Left renal pelvis (tissue), 4 donors: Measurements from ENCODE around the gene CALML4. TPM values are rescaled to one million over a fixed set of nuclear protein-coding genes. Genes with fewer than 3 reads are reported as not detected.
"Not testable (repeated sequence)": the region's sequence is repeated elsewhere in the genome, so short reads cannot be mapped to it uniquely, and the experiment has no call there.

Experiments used
- DNase-seq, 4 donors: peaks; one replicate each; pipeline ENCODE4 v3.0.0-alpha.2; 2013; ENCODE audit warnings: low read depth in 4 of 4, low spot score in 3 of 4
- polyA plus RNA-seq, 4 donors: library from polyadenylated mRNA; unstranded; fragments of 120-200 nt; gene quantifications; one replicate each; pipeline ENCODE4 v1.2.1, GENCODE V29; 2013; ENCODE audit not compliant: insufficient read length in 4 of 4

The CALML4 gene
- polyA plus RNA-seq, 4 donors = 12.8 to 40.6 (median 30.3) TPM

- no peak for DNase-seq
These were observed 4.1 kb upstream of the CALML4 start for GRCh38 chr15:68209272-68209671.

GRCh38 chr15:68208636-68209240, 3.6 kb upstream of the CALML4 start:
- DNase-seq = no peak

- no peak for DNase-seq
These were observed 3.0 kb upstream of the CALML4 start for GRCh38 chr15:68208136-68208535.

- DNase-seq = no peak
These were observed 2.2 kb upstream of the CALML4 start for GRCh38 chr15:68207176-68207935.

GRCh38 chr15:68206711-68207151, 1.6 kb upstream of the CALML4 start:
- no peak for DNase-seq

- DNase-seq = no peak
These were observed 915 bp upstream of the CALML4 start for GRCh38 chr15:68205954-68206539.

- DNase-seq = no peak
These were observed 419 bp upstream of the CALML4 start for GRCh38 chr15:68205558-68205944.

- no peak for DNase-seq
These were observed 771 bp downstream of the CALML4 start for GRCh38 chr15:68204361-68204760.

- DNase-seq = no peak
These were observed 1.2 kb downstream of the CALML4 start for GRCh38 chr15:68203956-68204355.

GRCh38 chr15:68203486-68203885, 1.6 kb downstream of the CALML4 start:
- no peak for DNase-seq

GRCh38 chr15:68202994-68203393, 2.1 kb downstream of the CALML4 start:
- not testable (repeated sequence) for DNase-seq

- DNase-seq = no peak
These were observed 3.3 kb downstream of the CALML4 start for GRCh38 chr15:68201879-68202261.

GRCh38 chr15:68201153-68201878, 3.8 kb downstream of the CALML4 start:
- no peak for DNase-seq

GRCh38 chr15:68200016-68200861, 4.9 kb downstream of the CALML4 start:
- no peak for DNase-seq

GRCh38 chr15:68199340-68199739, 5.8 kb downstream of the CALML4 start:
- DNase-seq = no peak

GRCh38 chr15:68197661-68198437, 7.3 kb downstream of the CALML4 start:
- DNase-seq = no peak

GRCh38 chr15:68197170-68197492, 8.0 kb downstream of the CALML4 start:
- DNase-seq = no peak

- DNase-seq = no peak
These were observed 8.5 kb downstream of the CALML4 start for GRCh38 chr15:68196445-68197169.
